Colonic mucosa (tissue), 4 donors: ENCODE data around the gene AFF2. TPM values are rescaled to one million over a fixed set of nuclear protein-coding genes. Genes with fewer than 3 reads are reported as not detected.

Experiments used
- DNase-seq: peaks from one replicate; pipeline ENCODE4 v3.0.0-alpha.2; 2020
- H3K27ac ChIP-seq: fragments of 200-600 bp; one replicate; pipeline ENCODE4 v1.8.0; 2021
- H3K27me3 ChIP-seq: fragments of 200-600 bp; one replicate; pipeline ENCODE4 v1.8.0; 2021
- H3K36me3 ChIP-seq: fragments of 200-600 bp; one replicate; pipeline ENCODE4 v1.8.0; 2021
- H3K4me1 ChIP-seq: fragments of 200-600 bp; one replicate; pipeline ENCODE4 v1.8.0; 2021; ENCODE audit warnings: mild to moderate bottlenecking
- H3K4me3 ChIP-seq: fragments of 200-600 bp; one replicate; pipeline ENCODE4 v1.8.0; 2021
- H3K9ac ChIP-seq, 2 donors: one replicate each; pipeline ENCODE4 v1.7.0; 2013; ENCODE audit warnings: control low read depth in 2 of 2, low read depth in 2 of 2, low read length in 2 of 2
- H3K9me3 ChIP-seq: fragments of 200-600 bp; one replicate; pipeline ENCODE4 v1.8.0; 2021
- intact Hi-C: fragments of 100-400 bp; cut with DNase I; formaldehyde crosslinking; loops from one replicate; pipeline ENCODE4 v1.14.1; 2022
- total RNA-seq, 2 donors: library from RNA; stranded (reverse); fragmentation: NEBNext Ultra II Directional in 1 of 2; extraction: Animal tissue kit (Norgen Biotek cat#: 25700) in 1 of 2; gene quantifications; one replicate each; pipeline ENCODE4 v1.2.1, GENCODE V29; 2021
- TF ChIP-seq, protein P1 (sequence below): fragments of 200-600 bp; IDR thresholded peaks from one replicate; pipeline ENCODE4 v1.8.0; 2022; ENCODE audit warnings: antibody characterized with exemption, mild to moderate bottlenecking
- donor health status: healthy.
- donor health status: DM: no; HTN: no; CAD: no.
- donor health status: DM: no; HTN: no; CAD: no.

Gene AFF2
- total RNA-seq, 2 donors from 2014 or later = 0.05 to 0.12 TPM

DNA sequence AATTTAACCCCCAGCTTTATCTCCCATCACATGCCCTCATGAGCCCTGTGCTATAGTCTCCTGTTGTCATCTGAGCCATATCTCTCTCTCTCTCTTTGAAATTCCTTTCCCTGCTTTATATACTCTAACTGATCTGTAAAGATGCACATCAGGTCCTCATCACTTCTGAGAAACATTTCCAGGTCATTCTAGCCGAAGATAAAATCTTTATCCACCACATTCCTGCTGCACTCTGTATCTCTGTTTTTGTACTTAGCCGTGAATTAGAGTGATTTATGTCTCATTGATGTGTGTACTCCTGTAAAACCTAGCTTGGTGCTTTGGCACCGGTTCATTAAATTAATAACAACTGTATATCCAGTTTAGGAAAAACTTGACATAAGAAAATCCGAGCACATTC, 113.2 kb downstream of the AFF2 start:
- intact Hi-C loops = no loop called here
- no peak for DNase-seq
- no peak overlapping the region for H3K4me3 ChIP-seq
- H3K9me3 ChIP-seq = no peaks in the 10 kb centered on the region
- H3K4me1 ChIP-seq = no peaks in the 10 kb centered on the region
- TF ChIP-seq, protein P1, sequence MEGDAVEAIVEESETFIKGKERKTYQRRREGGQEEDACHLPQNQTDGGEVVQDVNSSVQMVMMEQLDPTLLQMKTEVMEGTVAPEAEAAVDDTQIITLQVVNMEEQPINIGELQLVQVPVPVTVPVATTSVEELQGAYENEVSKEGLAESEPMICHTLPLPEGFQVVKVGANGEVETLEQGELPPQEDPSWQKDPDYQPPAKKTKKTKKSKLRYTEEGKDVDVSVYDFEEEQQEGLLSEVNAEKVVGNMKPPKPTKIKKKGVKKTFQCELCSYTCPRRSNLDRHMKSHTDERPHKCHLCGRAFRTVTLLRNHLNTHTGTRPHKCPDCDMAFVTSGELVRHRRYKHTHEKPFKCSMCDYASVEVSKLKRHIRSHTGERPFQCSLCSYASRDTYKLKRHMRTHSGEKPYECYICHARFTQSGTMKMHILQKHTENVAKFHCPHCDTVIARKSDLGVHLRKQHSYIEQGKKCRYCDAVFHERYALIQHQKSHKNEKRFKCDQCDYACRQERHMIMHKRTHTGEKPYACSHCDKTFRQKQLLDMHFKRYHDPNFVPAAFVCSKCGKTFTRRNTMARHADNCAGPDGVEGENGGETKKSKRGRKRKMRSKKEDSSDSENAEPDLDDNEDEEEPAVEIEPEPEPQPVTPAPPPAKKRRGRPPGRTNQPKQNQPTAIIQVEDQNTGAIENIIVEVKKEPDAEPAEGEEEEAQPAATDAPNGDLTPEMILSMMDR = no peak
- no peaks in the 10 kb centered on the region for H3K36me3 ChIP-seq
- H3K9ac ChIP-seq = no peak overlapping the region
- H3K27ac ChIP-seq = no peak overlapping the region
- H3K27me3 ChIP-seq = no peaks in the 10 kb centered on the region

DNA sequence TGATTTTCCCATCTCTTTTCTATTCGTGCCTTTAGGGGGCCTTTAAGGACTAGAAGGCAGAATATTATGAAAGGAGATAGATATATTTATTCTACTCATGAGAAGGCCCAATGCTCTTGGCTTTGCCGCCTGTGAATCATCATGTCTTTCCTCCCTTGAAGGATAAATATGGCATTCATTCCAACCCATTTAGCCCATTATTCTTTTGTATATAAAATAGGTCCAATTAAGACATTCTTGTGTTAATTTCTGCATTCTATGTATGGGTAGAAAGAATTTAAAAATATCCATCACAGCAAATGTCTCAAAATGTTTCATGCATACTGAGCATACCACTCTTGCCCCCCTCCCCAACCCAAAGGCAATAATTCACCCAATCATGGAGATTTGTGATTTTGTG, 115.1 kb downstream of the AFF2 start:
- no peaks in the 10 kb centered on the region for H3K4me1 ChIP-seq
- no peaks in the 10 kb centered on the region for H3K9me3 ChIP-seq
- H3K36me3 ChIP-seq = no peaks in the 10 kb centered on the region
- H3K27ac ChIP-seq = no peak overlapping the region
- DNase-seq = no peak
- intact Hi-C loops = no loop called here
- H3K9ac ChIP-seq = no peak overlapping the region
- H3K4me3 ChIP-seq = no peak overlapping the region
- TF ChIP-seq, protein P1 = no peak
- no peaks in the 10 kb centered on the region for H3K27me3 ChIP-seq

DNA sequence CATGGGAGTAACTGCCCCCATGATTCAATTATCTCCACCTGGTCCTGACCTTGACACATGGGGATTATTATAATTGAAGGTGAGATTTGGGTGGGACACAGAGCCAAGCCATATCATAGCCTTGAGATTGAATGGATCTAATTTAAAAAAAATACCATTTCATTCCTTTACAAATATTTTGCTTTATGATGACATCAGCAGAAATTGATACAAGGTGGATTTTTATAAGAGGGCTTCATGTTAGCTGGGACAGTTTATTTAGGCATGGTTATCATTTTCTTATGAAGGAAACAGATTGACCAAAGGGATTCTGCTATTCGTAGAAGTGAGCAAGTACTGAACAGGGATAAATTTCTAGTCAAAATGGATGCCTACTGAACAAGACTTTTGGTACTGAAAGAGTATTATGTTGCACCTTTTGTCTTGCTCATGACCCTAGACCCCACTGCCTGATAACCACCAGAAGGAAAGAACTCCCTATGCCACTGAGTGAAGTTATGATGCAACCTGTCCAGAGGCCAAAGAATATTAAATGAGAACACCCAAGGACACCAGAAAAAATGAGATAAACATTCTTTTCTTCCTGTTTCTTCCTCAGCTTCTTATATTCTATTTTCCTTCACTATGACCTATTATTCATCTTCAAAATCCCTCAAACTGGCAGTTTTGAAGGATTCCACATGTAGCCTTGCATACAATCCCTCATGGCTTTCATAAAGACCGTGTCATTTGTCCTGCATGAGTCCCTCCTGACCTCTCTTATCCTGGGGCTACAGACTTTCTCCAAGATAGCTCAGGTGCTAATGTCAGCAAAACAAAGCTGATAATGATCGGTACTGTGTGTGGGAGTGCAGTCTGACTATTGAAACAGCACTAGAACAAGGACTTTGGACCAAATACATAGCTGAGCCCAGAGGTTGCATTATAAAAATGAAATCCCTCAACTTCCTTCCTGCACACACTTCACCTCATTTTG, 118.3 kb downstream of the AFF2 start:
- no peak overlapping the region for H3K27ac ChIP-seq
- H3K4me3 ChIP-seq = no peak overlapping the region
- DNase-seq = no peak
- intact Hi-C loops = no loop called here
- H3K4me1 ChIP-seq = no peaks in the 10 kb centered on the region
- H3K9me3 ChIP-seq = no peaks in the 10 kb centered on the region
- no peaks in the 10 kb centered on the region for H3K27me3 ChIP-seq
- H3K9ac ChIP-seq = no peak overlapping the region
- no peaks in the 10 kb centered on the region for H3K36me3 ChIP-seq
- TF ChIP-seq, protein P1 = no peak

DNA sequence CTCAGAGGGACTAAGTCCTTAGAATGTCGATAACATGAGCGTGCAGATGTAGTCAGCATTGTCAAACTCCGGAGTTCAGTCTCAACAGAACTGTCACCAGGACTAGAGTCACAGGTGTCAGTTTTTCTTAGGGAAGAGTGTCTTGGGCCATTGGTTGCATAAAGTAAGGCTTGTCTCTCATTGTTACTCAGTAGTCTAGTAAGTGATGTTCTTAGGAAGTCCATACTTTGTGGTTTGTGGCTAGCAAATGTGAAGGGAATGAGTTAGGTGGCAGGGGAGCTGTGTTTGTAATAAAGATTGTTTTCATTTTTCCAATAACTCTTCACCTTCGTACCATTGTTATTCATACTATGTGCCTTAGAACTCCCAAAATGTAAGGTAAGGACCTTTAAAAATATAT, 119.6 kb downstream of the AFF2 start:
- TF ChIP-seq, protein P1 = no peak
- Histone ChIP-seq H3K4me3 (no peak overlapping the region), H3K36me3 (no peaks in the 10 kb centered on the region), H3K4me1 (no peaks in the 10 kb centered on the region), H3K9ac (no peak overlapping the region), H3K27me3 (no peaks in the 10 kb centered on the region), H3K27ac (no peak overlapping the region), H3K9me3 (no peaks in the 10 kb centered on the region)
- intact Hi-C loops = no loop called here
- no peak for DNase-seq

DNA sequence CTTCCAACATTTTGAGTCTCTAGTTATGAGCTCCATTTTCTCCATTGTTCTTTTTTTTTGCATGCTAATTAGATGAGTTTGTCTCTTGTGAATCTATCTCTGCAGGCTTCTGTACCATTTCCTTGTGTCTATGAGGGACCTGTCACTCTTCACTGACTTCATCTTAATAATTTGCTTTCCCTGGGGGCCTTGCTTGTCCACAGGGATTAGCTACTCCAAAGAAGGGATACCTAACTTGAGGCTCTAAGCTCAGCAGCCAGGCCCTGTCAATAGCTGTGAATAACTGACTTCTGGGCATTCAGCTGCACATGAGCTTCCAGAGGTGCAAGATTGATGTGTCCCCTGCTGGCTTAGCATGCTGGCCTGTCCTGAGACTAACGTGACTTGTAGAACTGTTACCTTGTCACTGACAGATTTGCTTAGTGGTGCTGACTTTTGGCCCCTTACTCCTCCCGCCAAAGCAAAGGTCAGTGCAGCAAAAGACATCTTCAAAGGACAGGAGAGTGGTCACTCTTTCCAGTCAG, 124.6 kb downstream of the AFF2 start:
- H3K27ac ChIP-seq = no peak overlapping the region
- H3K4me1 ChIP-seq = no peaks in the 10 kb centered on the region
- TF ChIP-seq, protein P1 = no peak
- H3K27me3 ChIP-seq = no peaks in the 10 kb centered on the region
- no peak overlapping the region for H3K9ac ChIP-seq
- no peak overlapping the region for H3K4me3 ChIP-seq
- intact Hi-C loops = no loop called here
- H3K36me3 ChIP-seq = no peaks in the 10 kb centered on the region
- H3K9me3 ChIP-seq = no peaks in the 10 kb centered on the region
- no peak for DNase-seq
